ENCODE results near the gene KCNV2. TPM values are rescaled to one million over a fixed set of nuclear protein-coding genes. Genes with fewer than 3 reads are reported as not detected.

The KCNV2 gene
- total and polyA plus RNA-seq, 4 donors = 0.10 TPM; not detected in 3

DNA sequence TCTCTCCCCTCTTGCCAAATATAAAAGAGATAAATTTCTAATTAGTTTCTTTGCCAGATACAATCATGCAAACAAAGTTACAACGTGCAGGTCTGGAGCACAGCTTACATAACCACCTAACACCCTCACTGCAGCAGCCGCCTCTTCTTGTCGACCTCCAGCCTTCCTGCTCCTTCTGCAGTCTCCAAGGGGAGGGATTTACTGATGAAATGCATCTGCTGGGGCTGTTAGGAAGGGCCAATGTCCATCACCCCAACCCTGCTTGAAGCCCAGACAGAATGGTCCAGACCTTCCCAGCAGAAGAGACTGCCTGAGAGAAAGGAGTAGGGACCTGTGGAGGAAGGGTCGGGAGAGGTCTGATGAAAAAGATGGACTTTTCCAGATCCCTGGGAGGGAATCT is 15.2 kb downstream of the KCNV2 start:
- H3K9me3 ChIP-seq (ENCODE audit: control insufficient read depth in 4 of 4, low read length in 3 of 4) = no peaks in the 10 kb centered on the region
- no peak overlapping the region for H3K4me3 ChIP-seq (ENCODE audit: low read depth in 1 of 3, low read length in 3 of 3)
- DNase-seq (ENCODE audit: low spot score) = no peak
- no peak overlapping the region for H3K27ac ChIP-seq (ENCODE audit: low read depth in 1 of 2, low read length in 2 of 2)
- no peaks in the 10 kb centered on the region for H3K27me3 ChIP-seq (ENCODE audit: control insufficient read depth in 4 of 4, insufficient read depth in 4 of 4, low read length in 3 of 4)
- no peak overlapping the region for H3K9ac ChIP-seq (ENCODE audit: low read depth in 1 of 2, low read length in 2 of 2)
- 78% methylated on average over 4 of the region's 4 CpGs for WGBS
- no peak for TF ChIP-seq FOXA2 (IDR thresholded peaks at IDR 0.05)
- TF ChIP-seq GABPA (IDR thresholded peaks at IDR 0.05 in 1 of 2, conservative IDR thresholded peaks at IDR 0.05 in 1 of 2) = no peak
- TF ChIP-seq ZBTB33 (IDR thresholded peaks at IDR 0.05) = no peak
- TF ChIP-seq MAX (IDR thresholded peaks at IDR 0.05) = no peak
- peaks cover 0 to 3% (median 0%) of the 10 kb centered on the region in 4 donors for H3K36me3 ChIP-seq (ENCODE audit: control insufficient read depth in 4 of 4, insufficient read depth in 3 of 4, low read depth in 1 of 4, low read length in 3 of 4)
- H3K4me1 ChIP-seq (ENCODE audit: control insufficient read depth in 4 of 4, insufficient read depth in 4 of 4, low read length in 3 of 4) = peaks cover 0 to 7% (median 2%) of the 10 kb centered on the region in 4 donors

GRCh38 chr9:2740616-2741015 is 23.3 kb downstream of the KCNV2 start:
- no peak for TF ChIP-seq GABPA (IDR thresholded peaks at IDR 0.05 in 1 of 2, conservative IDR thresholded peaks at IDR 0.05 in 1 of 2)
- no peak for TF ChIP-seq SP1 (IDR thresholded peaks at IDR 0.05)
- no peak for TF ChIP-seq ATF3 (IDR thresholded peaks at IDR 0.05)
- TF ChIP-seq, protein P1, sequence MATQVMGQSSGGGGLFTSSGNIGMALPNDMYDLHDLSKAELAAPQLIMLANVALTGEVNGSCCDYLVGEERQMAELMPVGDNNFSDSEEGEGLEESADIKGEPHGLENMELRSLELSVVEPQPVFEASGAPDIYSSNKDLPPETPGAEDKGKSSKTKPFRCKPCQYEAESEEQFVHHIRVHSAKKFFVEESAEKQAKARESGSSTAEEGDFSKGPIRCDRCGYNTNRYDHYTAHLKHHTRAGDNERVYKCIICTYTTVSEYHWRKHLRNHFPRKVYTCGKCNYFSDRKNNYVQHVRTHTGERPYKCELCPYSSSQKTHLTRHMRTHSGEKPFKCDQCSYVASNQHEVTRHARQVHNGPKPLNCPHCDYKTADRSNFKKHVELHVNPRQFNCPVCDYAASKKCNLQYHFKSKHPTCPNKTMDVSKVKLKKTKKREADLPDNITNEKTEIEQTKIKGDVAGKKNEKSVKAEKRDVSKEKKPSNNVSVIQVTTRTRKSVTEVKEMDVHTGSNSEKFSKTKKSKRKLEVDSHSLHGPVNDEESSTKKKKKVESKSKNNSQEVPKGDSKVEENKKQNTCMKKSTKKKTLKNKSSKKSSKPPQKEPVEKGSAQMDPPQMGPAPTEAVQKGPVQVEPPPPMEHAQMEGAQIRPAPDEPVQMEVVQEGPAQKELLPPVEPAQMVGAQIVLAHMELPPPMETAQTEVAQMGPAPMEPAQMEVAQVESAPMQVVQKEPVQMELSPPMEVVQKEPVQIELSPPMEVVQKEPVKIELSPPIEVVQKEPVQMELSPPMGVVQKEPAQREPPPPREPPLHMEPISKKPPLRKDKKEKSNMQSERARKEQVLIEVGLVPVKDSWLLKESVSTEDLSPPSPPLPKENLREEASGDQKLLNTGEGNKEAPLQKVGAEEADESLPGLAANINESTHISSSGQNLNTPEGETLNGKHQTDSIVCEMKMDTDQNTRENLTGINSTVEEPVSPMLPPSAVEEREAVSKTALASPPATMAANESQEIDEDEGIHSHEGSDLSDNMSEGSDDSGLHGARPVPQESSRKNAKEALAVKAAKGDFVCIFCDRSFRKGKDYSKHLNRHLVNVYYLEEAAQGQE (IDR thresholded peaks at IDR 0.05) = no peak
- no peak for TF ChIP-seq RAD21 (IDR thresholded peaks at IDR 0.05)
- TF ChIP-seq, protein P2, sequence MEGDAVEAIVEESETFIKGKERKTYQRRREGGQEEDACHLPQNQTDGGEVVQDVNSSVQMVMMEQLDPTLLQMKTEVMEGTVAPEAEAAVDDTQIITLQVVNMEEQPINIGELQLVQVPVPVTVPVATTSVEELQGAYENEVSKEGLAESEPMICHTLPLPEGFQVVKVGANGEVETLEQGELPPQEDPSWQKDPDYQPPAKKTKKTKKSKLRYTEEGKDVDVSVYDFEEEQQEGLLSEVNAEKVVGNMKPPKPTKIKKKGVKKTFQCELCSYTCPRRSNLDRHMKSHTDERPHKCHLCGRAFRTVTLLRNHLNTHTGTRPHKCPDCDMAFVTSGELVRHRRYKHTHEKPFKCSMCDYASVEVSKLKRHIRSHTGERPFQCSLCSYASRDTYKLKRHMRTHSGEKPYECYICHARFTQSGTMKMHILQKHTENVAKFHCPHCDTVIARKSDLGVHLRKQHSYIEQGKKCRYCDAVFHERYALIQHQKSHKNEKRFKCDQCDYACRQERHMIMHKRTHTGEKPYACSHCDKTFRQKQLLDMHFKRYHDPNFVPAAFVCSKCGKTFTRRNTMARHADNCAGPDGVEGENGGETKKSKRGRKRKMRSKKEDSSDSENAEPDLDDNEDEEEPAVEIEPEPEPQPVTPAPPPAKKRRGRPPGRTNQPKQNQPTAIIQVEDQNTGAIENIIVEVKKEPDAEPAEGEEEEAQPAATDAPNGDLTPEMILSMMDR (IDR thresholded peaks at IDR 0.05; ENCODE audit: low read depth, low read length, missing input control) = no peak
- TF ChIP-seq EGR1 (IDR thresholded peaks at IDR 0.05; ENCODE audit: low read depth in 2 of 2) = no peak
- TF ChIP-seq ZBTB33 (IDR thresholded peaks at IDR 0.05) = no peak
- TF ChIP-seq YY1 (IDR thresholded peaks at IDR 0.05) = no peak
- no peak for TF ChIP-seq MAX (IDR thresholded peaks at IDR 0.05)
- TF ChIP-seq FOXA2 (IDR thresholded peaks at IDR 0.05) = no peak
- Histone ChIP-seq H3K27me3 (ENCODE audit: control insufficient read depth in 4 of 4, insufficient read depth in 4 of 4, low read length in 3 of 4) (no peaks in the 10 kb centered on the region), H3K4me3 (ENCODE audit: low read depth in 1 of 3, low read length in 3 of 3) (no peak overlapping the region), H3K36me3 (ENCODE audit: control insufficient read depth in 4 of 4, insufficient read depth in 3 of 4, low read depth in 1 of 4, low read length in 3 of 4) (peaks cover 0 to 2% (median 0%) of the 10 kb centered on the region in 4 donors), H3K9me3 (ENCODE audit: control insufficient read depth in 4 of 4, low read length in 3 of 4) (no peaks in the 10 kb centered on the region), H3K4me1 (ENCODE audit: control insufficient read depth in 4 of 4, insufficient read depth in 4 of 4, low read length in 3 of 4) (no peaks in the 10 kb centered on the region), H3K9ac (ENCODE audit: low read depth in 1 of 2, low read length in 2 of 2) (no peak overlapping the region), H3K27ac (ENCODE audit: low read depth in 1 of 2, low read length in 2 of 2) (no peak overlapping the region)
- no peak for DNase-seq (ENCODE audit: low spot score)

Data from liver (tissue), 9 donors.